GM18867 (cell line): ENCODE results near the gene ASZ1.

ENCODE experiments used
- ATAC-seq: cut with Tn5 transposase; IDR thresholded peaks from one replicate; pipeline ENCODE4 v1.9.1; 2021; ENCODE audit warnings: mild to moderate bottlenecking, moderate library complexity; ENCODE audit not compliant: unreplicated experiment

ASZ1 gene

DNA sequence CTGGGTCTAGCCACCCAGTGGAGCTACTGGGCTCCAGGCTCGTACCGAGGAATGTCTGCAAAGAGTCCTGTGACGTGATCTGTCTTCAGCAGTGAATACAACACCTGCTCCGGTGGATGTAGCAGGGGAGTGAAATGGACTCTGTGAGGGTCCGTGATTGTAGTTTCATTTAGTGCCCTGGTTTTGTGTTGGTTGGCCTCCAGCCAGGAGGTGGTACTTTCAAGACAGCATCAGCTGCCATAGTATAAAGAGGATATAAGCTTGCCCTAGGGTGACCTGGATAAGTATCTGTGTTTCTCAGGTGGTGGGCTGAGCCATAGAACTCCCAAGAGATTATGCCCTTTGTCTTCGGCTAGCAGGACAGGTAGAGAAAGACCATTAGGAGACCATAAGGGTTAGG, 79.8 kb downstream of the ASZ1 start:
- ATAC-seq: peak; percentile 36

DNA sequence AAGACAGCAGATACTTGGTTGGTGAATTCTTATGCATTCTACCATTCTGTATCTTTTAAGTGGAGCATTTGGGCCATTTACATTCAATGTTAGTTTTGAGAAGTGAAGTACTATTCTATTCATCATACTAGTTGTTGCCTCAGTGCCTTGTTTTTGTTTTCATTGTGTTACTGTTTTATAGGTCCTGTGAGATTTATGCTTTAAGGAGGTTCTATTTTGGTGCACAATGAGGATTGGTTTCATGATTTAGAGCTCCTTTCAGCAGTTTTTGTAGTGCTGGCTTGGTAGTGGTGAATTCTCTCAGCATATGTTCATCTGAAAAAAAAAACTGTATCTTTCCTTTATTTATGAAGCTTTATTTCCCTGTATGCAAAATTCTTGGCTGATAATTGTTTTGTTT, 81.1 kb downstream of the ASZ1 start:
- no peak for ATAC-seq

DNA sequence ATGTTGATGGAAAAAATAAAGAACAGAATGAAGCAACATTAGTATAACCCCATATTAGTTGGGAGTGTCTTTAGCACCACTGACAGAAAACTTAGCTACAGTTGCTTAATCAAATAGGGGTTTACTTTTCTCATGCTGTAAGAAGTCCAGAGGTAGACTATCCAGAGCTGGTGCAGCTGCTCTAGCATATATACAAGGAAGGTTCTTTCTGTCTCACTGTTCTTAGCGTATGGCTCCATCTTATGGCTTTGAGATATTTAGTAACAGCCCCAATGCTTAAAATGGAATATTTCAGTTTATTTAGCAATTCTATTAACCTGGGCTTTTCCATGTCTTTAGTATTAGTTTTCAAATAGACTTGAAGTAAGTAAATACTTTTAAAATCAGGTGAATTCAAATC, 89.3 kb downstream of the ASZ1 start:
- ATAC-seq: no peak

DNA sequence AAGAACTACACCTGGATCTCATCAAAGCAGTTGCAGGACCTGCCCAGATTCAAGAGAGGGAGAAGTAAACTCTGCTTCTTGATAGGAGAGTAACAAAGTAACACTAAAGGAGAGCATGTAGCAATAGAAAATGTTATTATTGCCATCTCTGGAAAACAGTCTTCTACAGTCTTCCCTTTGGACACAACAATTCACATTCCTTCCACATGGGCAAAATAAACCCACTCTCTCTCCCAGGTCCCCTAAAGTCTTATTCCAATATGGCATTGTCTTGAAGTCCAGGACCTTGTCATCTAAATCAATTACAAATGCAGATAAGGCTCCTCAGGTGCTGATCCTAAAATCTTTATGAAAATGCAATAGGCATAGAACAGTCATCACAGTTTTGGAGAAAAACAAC, 94.1 kb downstream of the ASZ1 start:
- ATAC-seq: no peak

- ATAC-seq: no peak
These were observed 95.3 kb downstream of the ASZ1 start for GRCh38 chr7:117332031-117332430.

- ATAC-seq: no peak
These were observed 101.5 kb downstream of the ASZ1 start for GRCh38 chr7:117325836-117326235.

DNA sequence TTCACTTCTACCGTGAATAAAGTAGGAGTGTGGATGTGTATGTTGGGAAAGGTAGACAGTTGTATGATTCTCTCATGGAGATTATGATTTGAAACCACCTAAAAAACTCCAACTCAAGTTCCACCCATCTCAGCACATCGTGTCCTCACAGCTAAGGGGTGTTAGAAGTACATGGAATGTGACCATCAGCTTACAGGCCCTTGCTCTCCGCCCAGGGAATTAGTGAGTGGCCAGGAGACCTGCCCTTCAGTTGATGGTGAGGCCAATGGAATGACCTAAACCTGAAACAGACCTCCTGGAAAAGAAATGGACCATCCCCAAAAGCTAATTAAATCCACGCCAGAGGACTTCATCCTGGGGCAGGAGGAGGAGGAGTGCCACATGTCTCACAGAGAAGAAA, 102.3 kb downstream of the ASZ1 start:
- ATAC-seq: no peak

GRCh38 chr7:117323851-117324711, 103.2 kb downstream of the ASZ1 start:
- no peak for ATAC-seq

DNA sequence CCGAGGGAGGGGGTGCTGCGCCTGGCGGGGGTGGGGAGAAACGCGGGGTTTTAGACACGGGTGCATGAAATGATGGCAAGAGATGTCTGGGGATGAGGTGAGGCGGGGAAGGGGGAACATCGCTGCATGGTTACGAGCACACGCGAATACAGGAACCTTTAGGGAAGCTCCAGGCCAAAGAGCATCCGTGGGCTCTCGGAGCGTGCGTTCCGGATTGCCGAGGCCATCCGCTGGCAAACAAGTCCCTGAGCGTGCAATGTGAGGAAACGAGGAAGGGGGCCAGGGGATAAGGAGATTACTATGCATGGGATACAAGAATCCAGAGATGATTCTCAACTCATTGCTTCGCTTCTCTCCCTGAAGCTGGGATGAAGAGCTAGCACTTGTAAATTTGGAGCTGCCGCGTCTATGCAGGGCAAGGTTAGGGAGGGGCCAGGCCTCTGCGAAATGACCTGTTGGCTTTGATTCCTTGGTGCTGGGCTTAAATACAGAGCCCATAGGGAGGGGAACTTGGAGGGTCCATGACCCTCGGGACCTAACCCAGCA, 103.9 kb downstream of the ASZ1 start:
- ATAC-seq: no peak

DNA sequence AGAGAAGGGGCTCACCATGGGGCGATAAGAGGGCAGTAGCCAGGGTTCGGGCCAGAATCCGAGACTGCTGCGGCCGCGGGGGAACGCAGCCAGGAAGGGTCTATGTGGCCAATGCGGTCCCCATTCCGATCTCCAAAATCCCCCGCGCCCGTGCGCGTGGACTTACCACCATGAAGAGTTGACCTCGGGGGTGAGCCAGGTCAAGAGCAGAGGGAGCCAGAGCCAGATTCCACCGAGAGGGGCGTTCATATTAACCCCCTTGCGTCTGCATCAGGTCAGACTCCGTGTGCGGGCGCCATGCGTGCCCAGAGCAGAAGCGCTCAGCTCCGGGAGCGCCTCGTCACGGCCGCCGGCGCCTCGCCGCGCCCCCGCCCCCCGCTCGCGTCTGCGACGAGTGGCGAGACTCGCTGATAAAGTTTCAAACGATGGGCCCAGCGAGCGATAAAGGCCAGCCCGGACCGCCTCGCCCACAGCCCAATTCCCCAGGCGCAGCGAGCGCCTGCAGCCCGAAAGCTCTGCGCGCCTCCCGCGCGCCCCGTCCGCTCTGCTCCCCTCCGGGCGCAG, 104.5 kb downstream of the ASZ1 start, which contains the start of gene WNT2:
Gene WNT2, minus strand, starts transcription at position 318 of the 564 bp plus-strand sequence. Its CDS starts 69 bp downstream, at position 249.
- no peak for ATAC-seq

DNA sequence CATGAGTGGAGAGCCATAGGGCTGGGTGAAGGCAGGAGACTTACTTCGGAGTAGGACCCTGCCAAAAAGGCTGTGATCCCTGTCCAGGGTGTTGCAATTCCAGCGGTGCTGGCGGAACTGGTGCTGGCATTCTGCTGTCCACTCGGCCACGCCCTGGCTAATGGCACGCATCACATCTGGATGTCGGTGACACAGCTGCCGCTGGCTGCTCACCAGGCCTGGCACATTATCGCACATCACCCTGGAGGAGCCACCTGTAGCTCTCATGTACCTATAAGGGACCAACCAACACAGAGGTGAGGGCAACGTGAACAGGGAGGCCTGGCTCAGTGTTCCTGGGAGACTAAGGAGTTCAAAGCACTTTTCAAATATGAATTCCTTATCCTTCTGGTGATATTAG, 106.8 kb downstream of the ASZ1 start:
- ATAC-seq: no peak

- ATAC-seq: no peak
These were observed 108.1 kb downstream of the ASZ1 start for GRCh38 chr7:117319181-117319580.

DNA sequence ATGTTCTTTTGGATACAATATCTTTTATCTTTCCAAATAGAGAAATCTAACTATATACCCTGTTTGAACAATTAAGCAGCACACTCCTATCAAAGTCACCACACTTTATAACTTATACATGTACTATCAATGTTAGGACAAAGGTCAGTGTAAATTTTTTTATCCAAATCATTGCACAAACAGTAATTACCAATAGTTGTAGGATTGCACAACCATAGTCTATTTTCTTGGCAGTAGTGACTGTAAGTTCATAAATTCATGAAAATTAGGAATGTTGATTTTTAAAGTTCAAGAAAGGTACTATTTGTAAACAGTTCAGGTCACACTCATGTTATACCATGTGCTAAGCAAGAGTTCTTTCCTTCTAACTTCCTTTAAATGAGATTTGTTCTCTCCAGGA, 113.7 kb downstream of the ASZ1 start:
- no peak for ATAC-seq
